HepG2 (cell line): ENCODE results near the gene GABRB3. TPM values are rescaled to one million over a fixed set of nuclear protein-coding genes. Genes with fewer than 3 reads are reported as not detected.

Experiments
- ATAC-seq: fragments of 200-7000 bp; cut with Tn5 transposase; 3 replicates; pipeline ENCODE4 v1.9.1; 2020; ENCODE audit warnings: mild to moderate bottlenecking, moderate library complexity
- BruUV-seq: library from RNA; stranded (reverse); fragments of 400-500 nt; replicated peaks from 2 replicates; lab custom pipeline; 2021; lab: Mats Ljungman, UMichigan
- CTCF ChIA-PET: fragments of 300-600 bp; formaldehyde crosslinking; extraction: SDS; loops from one replicate; lab custom pipeline; 2021; ENCODE audit warnings: low total read pairs, inconsistent platforms, low intra/inter-chr PET ratio; lab: Yijun Ruan, JAX
- POLR2A ChIA-PET: fragments of 350-600 bp; sonication (Branson Sonifier 250); formaldehyde crosslinking; loops from one replicate; lab custom pipeline; 2020; ENCODE audit warnings: antibody characterized with exemption, inconsistent platforms; lab: Yijun Ruan, JAX
- DNase-seq: peaks from one replicate; pipeline ENCODE4 v3.0.0-alpha.2; 2015; ENCODE audit warnings: low spot score
- FAIRE-seq: peaks from 3 replicates; lab custom pipeline; 2011; peaks lifted over from hg19 to GRCh38; lab: Jason Lieb, UNC
- H2AFZ ChIP-seq: one replicate; pipeline ENCODE4 v1.6.1; 2011; ENCODE audit warnings: low read length, inconsistent platforms
- H3K27ac ChIP-seq: fragments of 300-600 bp; 3 replicates; pipeline ENCODE4 v1.8.0; 2011; ENCODE audit warnings: mixed run types, mild to moderate bottlenecking, mixed read lengths, low read length, inconsistent platforms; ENCODE audit not compliant: insufficient read depth; ENCODE audit errors: extremely low read length
- H3K27me3 ChIP-seq, 2 experiments: fragments of 200-600 bp in 1 of 2; 2 replicates in 1 of 2; 3 replicates in 1 of 2; pipeline versions ENCODE4 v1.6.0 to v1.8.0; 2011; ENCODE audit warnings: low read length in 2 of 2, mild to moderate bottlenecking in 2 of 2, moderate library complexity in 2 of 2, inconsistent platforms in 1 of 2; ENCODE audit not compliant: insufficient read depth in 2 of 2, control insufficient read depth in 1 of 2
- H3K36me3 ChIP-seq, 2 experiments: fragments of 200-600 bp in 1 of 2; replicated peaks in 1 of 2; 2 replicates in 1 of 2; 3 replicates in 1 of 2; pipeline versions ENCODE4 v1.5.1 to v1.8.0; 2011; ENCODE audit warnings: low read length in 2 of 2, inconsistent platforms in 1 of 2; ENCODE audit not compliant: insufficient read depth in 2 of 2, control insufficient read depth in 1 of 2
- H3K4me1 ChIP-seq: 2 replicates; pipeline ENCODE4 v1.5.1; 2012; ENCODE audit warnings: low read length, inconsistent platforms; ENCODE audit not compliant: insufficient read depth
- H3K4me2 ChIP-seq: 2 replicates; pipeline ENCODE4 v1.6.0; 2011; ENCODE audit warnings: low read depth, low read length, inconsistent platforms
- H3K4me3 ChIP-seq, 3 experiments: fragments of 200-600 bp in 1 of 3; sonication (generic), shearing (Covaris generic) in 1 of 3; replicated peaks in 1 of 3; 2 replicates each; pipeline ENCODE4 v1.5.1; 2011 to 2016; ENCODE audit warnings: low read length in 3 of 3, inconsistent platforms in 2 of 3, low read depth in 2 of 3, mild to moderate bottlenecking in 2 of 3, control low read depth in 1 of 3, mixed read lengths in 1 of 3; ENCODE audit not compliant: insufficient read depth in 1 of 3
- H3K79me2 ChIP-seq: one replicate; pipeline ENCODE4 v1.6.1; 2011; ENCODE audit warnings: low read length, inconsistent platforms; ENCODE audit not compliant: insufficient read depth
- H3K9ac ChIP-seq: 2 replicates; pipeline ENCODE4 v1.6.0; 2011; ENCODE audit warnings: mild to moderate bottlenecking, low read depth, low read length, inconsistent platforms; ENCODE audit not compliant: insufficient read depth
- H3K9me3 ChIP-seq: 2 replicates; pipeline ENCODE4 v1.5.1; 2012; ENCODE audit warnings: mild to moderate bottlenecking, low read length
- H4K20me1 ChIP-seq: 2 replicates; pipeline ENCODE4 v1.6.0; 2011; ENCODE audit warnings: inconsistent platforms, mild to moderate bottlenecking, low read length, moderate library complexity; ENCODE audit not compliant: insufficient read depth
- ATF5 ChIP-seq: sonication (generic); formaldehyde crosslinking; IDR thresholded peaks from 2 replicates; pipeline ENCODE4 v1.4.0; 2020; ENCODE audit warnings: mild to moderate bottlenecking, low read depth, missing genetic modification reagents
- GABPA ChIP-seq, 2 experiments: IDR thresholded peaks; 2 replicates each; pipeline ENCODE4 v1.6.1; 2011 to 2016; ENCODE audit warnings: low read depth in 2 of 2, low read length in 1 of 2, missing biosample characterization in 1 of 2, missing genetic modification characterization in 1 of 2
- GMEB2 ChIP-seq: IDR thresholded peaks from 2 replicates; pipeline ENCODE4 v1.6.1; 2016; ENCODE audit warnings: missing biosample characterization, missing genetic modification reagents, low read depth
- KDM4B ChIP-seq: sonication (generic); formaldehyde crosslinking; IDR thresholded peaks from 2 replicates; pipeline ENCODE4 v1.4.0; 2020; ENCODE audit warnings: missing genetic modification reagents
- MIER2 ChIP-seq: IDR thresholded peaks from 2 replicates; pipeline ENCODE4 v1.6.1; 2016; ENCODE audit warnings: missing biosample characterization, missing genetic modification reagents
- POLR2G ChIP-seq: fragments of 200-400 bp; formaldehyde crosslinking; IDR thresholded peaks from 2 replicates; pipeline ENCODE4 v1.6.1; 2018; ENCODE audit warnings: mild to moderate bottlenecking, low read depth, low read length, moderate library complexity
- RCOR2 ChIP-seq: IDR thresholded peaks from 2 replicates; pipeline ENCODE4 v1.6.1; 2016; ENCODE audit warnings: missing biosample characterization, missing genetic modification reagents
- RXRB ChIP-seq: IDR thresholded peaks from 2 replicates; pipeline ENCODE4 v1.6.1; 2016; ENCODE audit warnings: borderline replicate concordance, missing genetic modification reagents, missing compliant biosample characterization
- ZNF205 ChIP-seq: IDR thresholded peaks from 2 replicates; pipeline ENCODE4 v1.6.1; 2018; ENCODE audit warnings: missing biosample characterization, missing genetic modification reagents
- ZNF280D ChIP-seq: sonication (generic); formaldehyde crosslinking; IDR thresholded peaks from 2 replicates; pipeline ENCODE4 v1.5.1; 2020; ENCODE audit warnings: mild to moderate bottlenecking, missing genetic modification reagents
- ZNF282 ChIP-seq: fragments of 450-650 bp; IDR thresholded peaks from 2 replicates; pipeline ENCODE4 v1.6.1; 2018; ENCODE audit not compliant: partially characterized antibody
- ZNF543 ChIP-seq: sonication (generic); formaldehyde crosslinking; IDR thresholded peaks from 2 replicates; pipeline ENCODE4 v1.4.0; 2020; ENCODE audit warnings: mild to moderate bottlenecking, missing genetic modification reagents
- ZNF572 ChIP-seq: sonication (generic); formaldehyde crosslinking; IDR thresholded peaks from 2 replicates; pipeline ENCODE4 v1.5.1; 2020; ENCODE audit warnings: mild to moderate bottlenecking, missing genetic modification reagents
- ZNF598 ChIP-seq: sonication (generic); formaldehyde crosslinking; IDR thresholded peaks from 2 replicates; pipeline ENCODE4 v1.5.1; 2020; ENCODE audit warnings: mild to moderate bottlenecking, missing genetic modification reagents, borderline replicate concordance
- ZNF672 ChIP-seq: sonication (generic); formaldehyde crosslinking; IDR thresholded peaks from 2 replicates; pipeline ENCODE4 v1.8.1; 2022; ENCODE audit warnings: missing genetic modification reagents
- ZNF7 ChIP-seq: IDR thresholded peaks from 2 replicates; pipeline ENCODE4 v1.6.1; 2016; ENCODE audit warnings: missing biosample characterization, missing genetic modification reagents
- WGBS: methylation state at CpG from one replicate; pipeline ENCODE4 v1.1.6; 2017; ENCODE audit warnings: low lambda C conversion rate; 5-methylcytosine and 5-hydroxymethylcytosine counted together
- in situ Hi-C: cut with HindIII; loops from 2 replicates; pipeline ENCODE4 v1.10.0; 2017; ENCODE audit warnings: low pct_unique_long_range_greater_than_20kb; ENCODE audit not compliant: extremely low pct_ligation_motif_present
- intact Hi-C: fragments of 100-400 bp; cut with micrococcal nuclease; formaldehyde crosslinking; loops from one replicate; pipeline ENCODE4 v1.10.0; 2022; ENCODE audit not compliant: unreplicated experiment
- polyA plus RNA-seq, 8 experiments: library from polyadenylated mRNA; depleted of rRNA in 3 of 8; stranded (reverse) in 7 of 8; unstranded in 1 of 8; fragments of >200 nt; fragmentation: Illumina TruSeq in 4 of 8; extraction: Trizol in 4 of 8; gene quantifications; 2 replicates each; pipeline versions ENCODE4 v1.2.1 to v1.2.3, GENCODE V29; 2011 to 2016; ENCODE audit warnings: low read depth in 4 of 8, missing spikeins in 1 of 8, mixed read lengths in 1 of 8; ENCODE audit not compliant: insufficient read depth in 1 of 8
- total RNA-seq, 5 experiments: library from RNA; depleted of rRNA; stranded (reverse); fragments of >200 nt; fragmentation: Illumina TruSeq; extraction: Trizol; gene quantifications; 2 replicates each; pipeline ENCODE4 v1.2.3, GENCODE V29; 2016; ENCODE audit warnings: low read depth in 1 of 5

GABRB3 gene
- total and polyA plus RNA-seq, 2 of the 13 experiments (the other 11 are each of a cell fraction or from before 2014, with no cell fraction given) = not detected

GRCh38 chr15:26635614-26636013 is 137.3 kb downstream of the GABRB3 start:
- H2AFZ ChIP-seq = no peak overlapping the region
- no peak overlapping the region for H3K4me3 ChIP-seq
- H3K9ac ChIP-seq = no peak overlapping the region
- CTCF ChIA-PET = no interaction called here
- FAIRE-seq = no peak
- no peaks in the 10 kb centered on the region for H3K36me3 ChIP-seq
- no peaks in the 10 kb centered on the region for H3K4me1 ChIP-seq
- intact Hi-C loops (no loop called here), in situ Hi-C loops (no loop called here)
- H4K20me1 ChIP-seq = no peaks in the 10 kb centered on the region
- H3K4me2 ChIP-seq = no peak overlapping the region
- H3K27me3 ChIP-seq = no peaks in the 10 kb centered on the region
- TF ChIP-seq ZNF7 (CRISPR knock-in tag) = no peak
- no peak for TF ChIP-seq ZNF598 (CRISPR knock-in tag)
- TF ChIP-seq ZNF672 (CRISPR knock-in tag) = no peak
- TF ChIP-seq ZNF205 = no peak
- TF ChIP-seq GABPA (IDR thresholded peaks at IDR 0.05; ENCODE audit: low read depth, low read length) = no peak
- TF ChIP-seq GABPA (CRISPR knock-in tag; IDR thresholded peaks at IDR 0.05; ENCODE audit: low read depth) = no peak
- no peak for TF ChIP-seq MIER2 (CRISPR knock-in tag)
- TF ChIP-seq ZNF280D = no peak
- TF ChIP-seq GMEB2 = no peak
- TF ChIP-seq ZNF572 (CRISPR knock-in tag) = no peak
- no peak for TF ChIP-seq ZNF543
- no peak for TF ChIP-seq ZNF282
- no peak for TF ChIP-seq POLR2G
- no peak for TF ChIP-seq KDM4B
- TF ChIP-seq RCOR2 (CRISPR knock-in tag) = no peak
- TF ChIP-seq ATF5 (CRISPR knock-in tag) = no peak
- TF ChIP-seq RXRB (CRISPR knock-in tag) = no peak
- BruUV-seq = no TSS peak
- no peaks in the 10 kb centered on the region for H3K79me2 ChIP-seq
- WGBS = 3% methylated on average over 2 of the region's 2 CpGs
- ATAC-seq = no peak
- POLR2A ChIA-PET = no interaction called here
- no peak for DNase-seq
- H3K27ac ChIP-seq = no peak overlapping the region
- peaks cover 78% of the 10 kb centered on the region for H3K9me3 ChIP-seq
